Activated CD4-positive, alpha-beta T cell treated with anti-CD3 and anti-CD28 coated beads, Interleukin-2, Interleukin-4, amounts not matched to agents 100 ng/mL and 50 ng/mL, durations not matched to agents 16 hours and 8 hours (primary cell): ENCODE data around the gene UNKL.

Experiments
- DNase-seq: peaks from one replicate; pipeline ENCODE4 v3.0.0-alpha.2; 2020; ENCODE audit warnings: low spot score

Gene UNKL

GRCh38 chr16:1351215-1351581 lies 63.3 kb downstream of the UNKL start:
- DNase-seq: no peak

GRCh38 chr16:1350691-1351090 lies 63.8 kb downstream of the UNKL start:
- DNase-seq: no peak

- DNase-seq: no peak
Measured at GRCh38 chr16:1349951-1350350, 64.6 kb downstream of the UNKL start.

- DNase-seq: no peak
Measured at GRCh38 chr16:1349351-1349750, 65.2 kb downstream of the UNKL start.

GRCh38 chr16:1348926-1349325 lies 65.6 kb downstream of the UNKL start:
- no peak for DNase-seq

GRCh38 chr16:1348441-1348840 lies 66.1 kb downstream of the UNKL start:
- DNase-seq: no peak

- DNase-seq: no peak
Measured at GRCh38 chr16:1347962-1348361, 66.5 kb downstream of the UNKL start.

GRCh38 chr16:1347286-1347855 lies 67.1 kb downstream of the UNKL start:
- DNase-seq: no peak

- no peak for DNase-seq
Measured at GRCh38 chr16:1346422-1347285, 67.8 kb downstream of the UNKL start.

- no peak for DNase-seq
Measured at GRCh38 chr16:1345651-1346421, 68.7 kb downstream of the UNKL start.

GRCh38 chr16:1345087-1345486 lies 69.4 kb downstream of the UNKL start:
- no peak for DNase-seq

- no peak for DNase-seq
Measured at GRCh38 chr16:1344499-1344898, 70.0 kb downstream of the UNKL start.

- no peak for DNase-seq
Measured at GRCh38 chr16:1343428-1344242, 70.9 kb downstream of the UNKL start.

GRCh38 chr16:1342526-1343427 lies 71.7 kb downstream of the UNKL start:
- DNase-seq: peak; percentile 97

- DNase-seq: no peak
Measured at GRCh38 chr16:1341495-1342420, 72.7 kb downstream of the UNKL start.

- DNase-seq: no peak
Measured at GRCh38 chr16:1340730-1341494, 73.6 kb downstream of the UNKL start.

- DNase-seq: no peak
Measured at GRCh38 chr16:1338855-1339675, 75.4 kb downstream of the UNKL start.

- DNase-seq: no peak
Measured at GRCh38 chr16:1338119-1338730, 76.3 kb downstream of the UNKL start.
